CD4-positive, alpha-beta memory T cell (primary cell): ENCODE data around the gene CRIP3. TPM values are rescaled to one million over a fixed set of nuclear protein-coding genes. Genes with fewer than 3 reads are reported as not detected.
A peak's percentile ranks its signal among the peaks of the same experiment; 100 is the strongest.

Experiments used
- CTCF ChIA-PET: fragments of 350-600 bp; sonication (Branson Sonifier 250); formaldehyde crosslinking; loops from one replicate; lab custom pipeline; 2021; ENCODE audit warnings: inconsistent platforms; ENCODE audit not compliant: partially characterized antibody; lab: Charles Lee
- POLR2A ChIA-PET: fragments of 350-600 bp; sonication (Branson Sonifier 250); formaldehyde crosslinking; loops from one replicate; lab custom pipeline; 2021; ENCODE audit not compliant: partially characterized antibody; lab: Charles Lee
- DNase-seq, 5 donors: peaks; one replicate each; pipeline versions ENCODE4 v3.0.0 to v3.0.0-alpha.2; 2020 to 2022; ENCODE audit warnings: mixed read lengths in 1 of 5
- H3K27ac ChIP-seq: one replicate; pipeline ENCODE4 v1.7.0; 2013; ENCODE audit warnings: low read depth, low read length
- H3K27me3 ChIP-seq: 2 replicates; pipeline ENCODE4 v1.7.0; 2013; ENCODE audit warnings: mild to moderate bottlenecking, low read length, moderate library complexity; ENCODE audit not compliant: insufficient read depth
- H3K36me3 ChIP-seq: 2 replicates; pipeline ENCODE4 v1.7.0; 2013; ENCODE audit warnings: mild to moderate bottlenecking, low read length, moderate library complexity; ENCODE audit not compliant: insufficient read depth
- H3K4me1 ChIP-seq: 2 replicates; pipeline ENCODE4 v1.7.0; 2013; ENCODE audit warnings: mild to moderate bottlenecking, low read length, moderate library complexity; ENCODE audit not compliant: insufficient read depth
- H3K4me3 ChIP-seq, 2 donors: one replicate each; pipeline ENCODE4 v1.7.0; 2013; ENCODE audit warnings: low read length in 2 of 2, mild to moderate bottlenecking in 1 of 2
- H3K9me3 ChIP-seq, 2 donors: one replicate each; pipeline ENCODE4 v1.7.0; 2013; ENCODE audit warnings: low read length in 2 of 2, control low read depth in 1 of 2; ENCODE audit not compliant: control insufficient read depth in 1 of 2
- H3K27ac Mint-ChIP-seq, 7 donors: one replicate each; pipeline ENCODE4 v1.8.0; 2020 to 2021; ENCODE audit warnings: mixed read lengths in 7 of 7, mild to moderate bottlenecking in 6 of 7, inconsistent platforms in 3 of 7, moderate library complexity in 3 of 7
- H3K27me3 Mint-ChIP-seq, 2 donors: one replicate each; pipeline ENCODE4 v1.8.0; 2020 to 2021; ENCODE audit warnings: mixed read lengths in 2 of 2
- H3K36me3 Mint-ChIP-seq, 2 donors: one replicate each; pipeline ENCODE4 v1.8.0; 2020 to 2021; ENCODE audit warnings: mixed read lengths in 2 of 2, inconsistent platforms in 1 of 2, mild to moderate bottlenecking in 1 of 2
- H3K4me1 Mint-ChIP-seq, 4 donors: one replicate each; pipeline ENCODE4 v1.8.0; 2020 to 2021; ENCODE audit warnings: mixed read lengths in 4 of 4, mild to moderate bottlenecking in 1 of 4
- H3K4me3 Mint-ChIP-seq, 8 donors: one replicate each; pipeline ENCODE4 v1.8.0; 2020 to 2021; ENCODE audit warnings: mixed read lengths in 8 of 8, mild to moderate bottlenecking in 7 of 8, moderate library complexity in 6 of 8, inconsistent platforms in 3 of 8
- H3K9me3 Mint-ChIP-seq, 8 donors: one replicate each; pipeline ENCODE4 v1.8.0; 2020 to 2021; ENCODE audit warnings: mixed read lengths in 8 of 8, mild to moderate bottlenecking in 5 of 8, inconsistent platforms in 3 of 8, moderate library complexity in 1 of 8
- intact Hi-C: fragments of 100-400 bp; cut with micrococcal nuclease; formaldehyde crosslinking; loops from one replicate; pipeline ENCODE4 v1.15.1; 2023
- polyA plus RNA-seq, 2 donors: library from polyadenylated mRNA; unstranded; fragments of 300-500 nt; fragmentation: Illumina TruSeq; gene quantifications; one replicate each; pipeline ENCODE4 v1.2.3, GENCODE V29; 2021
- total RNA-seq, 2 experiments: library from RNA; stranded (reverse); gene quantifications; one replicate each; pipeline ENCODE4 v1.2.3, GENCODE V29; 2021

CRIP3 gene
- total and polyA plus RNA-seq, 4 experiments from 2014 or later, result 1.9 to 3.0 TPM; not detected in 2

GRCh38 chr6:43268355-43268700, 40.3 kb downstream of the CRIP3 start:
- CTCF ChIA-PET, result interaction anchor here (0.7 to 2.1 kb wide), 5 partner anchors 17 to 238 kb away, joined by 3 to 7 read pairs (median 5); partner anchors contain the start of genes CRIP3 and DNPH1
- H3K4me1 Mint-ChIP-seq, result peaks cover 5 to 13% (median 7%) of the 10 kb centered on the region in 4 donors
- no peak for DNase-seq

GRCh38 chr6:43267619-43268354, 40.8 kb downstream of the CRIP3 start:
- no peak for DNase-seq
- peaks cover 5 to 13% (median 7%) of the 10 kb centered on the region in 4 donors for H3K4me1 Mint-ChIP-seq
- Histone ChIP-seq H3K27ac (no peak overlapping the region), H3K4me1 (peaks cover 19% of the 10 kb centered on the region), H3K27me3 (no peaks in the 10 kb centered on the region), H3K36me3 (no peaks in the 10 kb centered on the region), H3K4me3 (no peak overlapping the region), H3K9me3 (no peaks in the 10 kb centered on the region)
- intact Hi-C loops, result no loop called here
- H3K4me3 Mint-ChIP-seq, result peak overlapping the region in 2 of 8 donors; percentile 32 to 52
- peak overlapping the region in 1 of 7 donors; percentile 67 for H3K27ac Mint-ChIP-seq
- POLR2A ChIA-PET, result interaction anchor here (0.8 to 1.6 kb wide), 3 partner anchors 102 to 308 kb away, joined by 3 read pairs; partner anchors contain the start of genes POLH, XPO5 and ZNF318
- H3K9me3 Mint-ChIP-seq, result no peaks in the 10 kb centered on the region
- CTCF ChIA-PET, result interaction anchor here (0.7 to 2.1 kb wide), 5 partner anchors 17 to 239 kb away, joined by 3 to 7 read pairs (median 5); partner anchors contain the start of genes CRIP3 and DNPH1
- no peaks in the 10 kb centered on the region for H3K36me3 Mint-ChIP-seq
- H3K27me3 Mint-ChIP-seq, result peaks cover 0 to 4% of the 10 kb centered on the region in 2 donors

More at GRCh38 chr6:43268355-43268700, 40.3 kb downstream of the CRIP3 start:
- Mint-ChIP-seq H3K27ac (no peak overlapping the region), H3K36me3 (no peaks in the 10 kb centered on the region), H3K27me3 (peaks cover 0 to 4% of the 10 kb centered on the region in 2 donors), H3K4me3 (peak overlapping the region in 3 of 8 donors; percentile 15 to 87 (median 32)), H3K9me3 (no peaks in the 10 kb centered on the region)
- no peaks in the 10 kb centered on the region for H3K27me3 ChIP-seq
- H3K9me3 ChIP-seq, result no peaks in the 10 kb centered on the region
- no peaks in the 10 kb centered on the region for H3K36me3 ChIP-seq
- no peak overlapping the region for H3K4me3 ChIP-seq
- peaks cover 19% of the 10 kb centered on the region for H3K4me1 ChIP-seq
- intact Hi-C loops, result no loop called here
- POLR2A ChIA-PET, result interaction anchor here (0.8 to 1.6 kb wide), 3 partner anchors 101 to 307 kb away, joined by 3 read pairs; partner anchors contain the start of genes POLH, XPO5 and ZNF318
- H3K27ac ChIP-seq, result no peak overlapping the region

DNA sequence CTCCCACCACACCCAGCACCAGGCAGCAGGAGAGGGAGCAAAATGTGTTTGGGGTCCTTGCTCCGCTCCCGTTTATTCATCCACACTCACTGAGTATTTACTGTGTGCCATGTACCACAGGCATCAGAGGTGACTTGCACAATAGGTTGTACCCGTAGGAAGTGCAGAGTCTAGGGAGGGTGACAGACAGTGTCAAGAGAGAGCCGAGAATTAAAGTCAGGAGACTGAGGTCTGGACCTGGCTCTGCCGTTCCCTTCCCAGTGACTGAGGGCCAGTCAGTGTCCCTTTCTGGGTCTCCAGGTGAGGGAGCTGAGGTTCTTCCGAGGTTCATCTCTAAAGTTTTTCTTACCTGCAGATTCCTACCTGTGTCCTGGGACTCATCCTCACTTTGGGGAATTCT, 43.1 kb downstream of the CRIP3 start:
- ChIA-PET POLR2A (no interaction called here), CTCF (interaction anchor here (0.7 to 6.4 kb wide), 3 partner anchors 49 to 241 kb away, joined by 3 to 70 read pairs (median 6); no protein-coding TSS in a partner anchor)
- peaks cover 5 to 13% (median 7%) of the 10 kb centered on the region in 4 donors for H3K4me1 Mint-ChIP-seq
- Histone ChIP-seq H3K4me3 (no peak overlapping the region), H3K36me3 (no peaks in the 10 kb centered on the region), H3K4me1 (peaks cover 19% of the 10 kb centered on the region), H3K27me3 (no peaks in the 10 kb centered on the region), H3K9me3 (no peaks in the 10 kb centered on the region), H3K27ac (no peak overlapping the region)
- intact Hi-C loops, result no loop called here
- H3K36me3 Mint-ChIP-seq, result no peaks in the 10 kb centered on the region
- H3K9me3 Mint-ChIP-seq, result no peaks in the 10 kb centered on the region
- H3K27me3 Mint-ChIP-seq, result peaks cover 0 to 1% of the 10 kb centered on the region in 2 donors
- DNase-seq, result no peak
- no peak overlapping the region for H3K27ac Mint-ChIP-seq
- H3K4me3 Mint-ChIP-seq, result no peak overlapping the region

- H3K4me1 Mint-ChIP-seq, result peaks cover 3 to 9% (median 7%) of the 10 kb centered on the region in 4 donors
- Histone ChIP-seq H3K36me3 (no peaks in the 10 kb centered on the region), H3K27me3 (no peaks in the 10 kb centered on the region), H3K4me1 (peaks cover 14% of the 10 kb centered on the region), H3K27ac (no peak overlapping the region), H3K4me3 (no peak overlapping the region), H3K9me3 (no peaks in the 10 kb centered on the region)
- ChIA-PET POLR2A (interaction anchor here (1.4 kb wide), 1 partner anchor 242 kb away, joined by 6 read pairs; no protein-coding TSS in a partner anchor), CTCF (interaction anchor here (0.9 to 6.4 kb wide), 5 partner anchors 32 to 242 kb away, joined by 3 to 70 read pairs (median 5); no protein-coding TSS in a partner anchor)
- intact Hi-C loops, result no loop called here
- H3K4me3 Mint-ChIP-seq, result no peak overlapping the region
- no peaks in the 10 kb centered on the region for H3K36me3 Mint-ChIP-seq
- no peaks in the 10 kb centered on the region for H3K9me3 Mint-ChIP-seq
- DNase-seq, result no peak
- H3K27me3 Mint-ChIP-seq, result peaks cover 0 to 1% of the 10 kb centered on the region in 2 donors
- H3K27ac Mint-ChIP-seq, result peak overlapping the region in 1 of 7 donors; percentile 62
These were observed 44.0 kb downstream of the CRIP3 start for GRCh38 chr6:43264599-43265145.

- peak; percentile 65 to 71 (median 66) for DNase-seq
- Mint-ChIP-seq H3K27ac (no peak overlapping the region), H3K4me1 (peaks cover 0 to 4% (median 2%) of the 10 kb centered on the region in 4 donors), H3K36me3 (no peaks in the 10 kb centered on the region), H3K4me3 (peak overlapping the region in 1 of 8 donors; percentile 9), H3K27me3 (peaks cover 0 to 1% of the 10 kb centered on the region in 2 donors), H3K9me3 (no peaks in the 10 kb centered on the region)
- no peak overlapping the region for H3K4me3 ChIP-seq
- no peak overlapping the region for H3K27ac ChIP-seq
- H3K27me3 ChIP-seq, result no peaks in the 10 kb centered on the region
- ChIA-PET POLR2A (interaction anchor here (0.5 to 1.4 kb wide), 5 partner anchors 39 to 515 kb away, joined by 3 to 6 read pairs (median 3); no protein-coding TSS in a partner anchor), CTCF (interaction anchor here (0.6 to 6.4 kb wide), 9 partner anchors 33 to 243 kb away, joined by 3 to 70 read pairs (median 5); partner anchors contain the start of gene CRIP3)
- no peaks in the 10 kb centered on the region for H3K9me3 ChIP-seq
- intact Hi-C loops, result loop anchor here (1.0 to 2.0 kb wide), 3 partner anchors 71 to 243 kb away; no protein-coding TSS in a partner anchor
- no peaks in the 10 kb centered on the region for H3K36me3 ChIP-seq
- peaks cover 6% of the 10 kb centered on the region for H3K4me1 ChIP-seq
These were observed 45.1 kb downstream of the CRIP3 start for GRCh38 chr6:43263314-43264178.

GRCh38 chr6:43262780-43263313, 45.8 kb downstream of the CRIP3 start:
- H3K27me3 Mint-ChIP-seq, result peaks cover 0 to 1% of the 10 kb centered on the region in 2 donors
- H3K27ac Mint-ChIP-seq, result no peak overlapping the region
- intact Hi-C loops, result loop anchor here (1.0 to 2.0 kb wide), 3 partner anchors 72 to 243 kb away; no protein-coding TSS in a partner anchor
- H3K9me3 Mint-ChIP-seq, result no peaks in the 10 kb centered on the region
- no peak for DNase-seq
- no peak overlapping the region for H3K4me3 Mint-ChIP-seq
- Histone ChIP-seq H3K4me1 (no peaks in the 10 kb centered on the region), H3K9me3 (no peaks in the 10 kb centered on the region), H3K36me3 (no peaks in the 10 kb centered on the region), H3K27me3 (no peaks in the 10 kb centered on the region), H3K27ac (no peak overlapping the region), H3K4me3 (no peak overlapping the region)
- ChIA-PET CTCF (interaction anchor here (1.0 to 6.4 kb wide), 7 partner anchors 34 to 244 kb away, joined by 3 to 70 read pairs (median 7); partner anchors contain the start of gene DNPH1), POLR2A (interaction anchor here (0.5 to 1.4 kb wide), 4 partner anchors 38 to 515 kb away, joined by 3 to 6 read pairs (median 3); no protein-coding TSS in a partner anchor)
- H3K4me1 Mint-ChIP-seq, result peaks cover 0 to 4% (median 2%) of the 10 kb centered on the region in 4 donors
- no peaks in the 10 kb centered on the region for H3K36me3 Mint-ChIP-seq
